HG02678 (cell line): ENCODE results near the gene PSMA5.
"Not testable (repeated sequence)": the region's sequence is repeated elsewhere in the genome, so short reads cannot be mapped to it uniquely, and the experiment has no call there.

Experiments
- ATAC-seq: cut with Tn5 transposase; IDR thresholded peaks from one replicate; pipeline ENCODE4 v1.9.1; 2021; ENCODE audit warnings: mild to moderate bottlenecking, moderate library complexity; ENCODE audit not compliant: unreplicated experiment

Gene PSMA5

DNA sequence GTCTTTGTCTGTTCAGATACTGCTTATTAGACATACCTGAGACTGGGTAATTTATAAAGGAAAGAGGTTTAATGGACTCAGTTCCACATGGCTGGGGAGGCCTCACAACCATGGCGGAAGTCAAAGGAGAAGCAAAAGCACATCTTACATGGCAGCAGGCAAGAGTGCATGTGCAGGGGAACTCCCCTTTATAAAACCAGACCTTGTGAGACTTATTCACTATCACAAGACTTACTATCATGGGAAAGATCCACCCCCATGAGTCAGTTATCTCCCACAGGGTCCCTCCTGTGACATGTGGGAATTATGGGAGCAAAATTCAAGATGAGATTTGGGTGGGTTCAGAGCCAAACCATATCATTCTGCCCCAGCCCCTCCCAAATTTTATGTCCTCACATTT lies 7.1 kb upstream of the PSMA5 start:
- no peak for ATAC-seq

- ATAC-seq, result no peak
These were observed 6.1 kb upstream of the PSMA5 start for GRCh38 chr1:109432336-109432735.

GRCh38 chr1:109427171-109427467 lies 871 bp upstream of the PSMA5 start:
- ATAC-seq, result no peak

GRCh38 chr1:109425391-109426280 lies 612 bp downstream of the PSMA5 start:
- peak; percentile 30 for ATAC-seq

GRCh38 chr1:109423498-109423897 lies 2.8 kb downstream of the PSMA5 start:
- no peak for ATAC-seq

GRCh38 chr1:109412551-109412950 lies 13.7 kb downstream of the PSMA5 start:
- no peak for ATAC-seq

DNA sequence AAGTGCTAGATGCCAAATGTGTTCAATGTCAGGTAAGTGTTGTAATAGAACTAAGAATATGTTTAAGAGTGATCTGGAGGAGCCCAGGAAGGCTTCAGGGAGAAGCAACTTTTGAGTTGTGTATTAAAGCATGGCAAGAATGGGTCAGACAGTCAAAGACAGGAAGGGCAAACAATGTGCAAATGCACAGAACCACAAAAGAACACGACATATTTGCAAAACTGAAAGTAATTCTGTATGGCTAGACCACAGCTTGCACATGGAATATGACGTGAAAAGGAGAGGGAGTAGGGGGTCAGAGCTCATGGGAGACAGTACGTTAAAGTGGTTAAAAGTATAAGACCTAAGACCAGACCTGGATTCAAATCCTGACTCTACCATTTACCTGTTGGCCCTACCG lies 21.4 kb downstream of the PSMA5 start:
- ATAC-seq, result no peak

DNA sequence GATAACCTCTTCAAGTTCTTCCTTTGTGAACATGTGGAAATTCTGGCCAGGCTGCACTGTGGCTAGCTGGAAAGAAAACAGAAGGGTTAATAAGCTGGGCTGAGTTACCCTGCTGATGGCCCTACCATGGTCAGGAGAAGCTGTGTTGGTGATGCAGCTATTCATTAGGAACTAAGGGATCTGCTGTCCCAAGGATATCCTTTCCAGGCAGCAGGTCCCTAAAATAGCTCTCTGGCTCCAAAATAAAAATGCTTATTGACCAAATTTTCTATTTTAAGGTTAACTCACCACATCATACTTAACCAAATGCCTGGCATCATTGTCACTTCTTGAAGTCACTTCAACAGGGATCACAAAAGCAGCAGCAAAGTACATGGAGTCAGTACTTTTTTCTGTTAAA lies 24.2 kb downstream of the PSMA5 start:
- ATAC-seq, result no peak

- ATAC-seq, result no peak
These were observed 26.1 kb downstream of the PSMA5 start for GRCh38 chr1:109400035-109400655.

- no peak for ATAC-seq
These were observed 26.8 kb downstream of the PSMA5 start for GRCh38 chr1:109399326-109399957.

DNA sequence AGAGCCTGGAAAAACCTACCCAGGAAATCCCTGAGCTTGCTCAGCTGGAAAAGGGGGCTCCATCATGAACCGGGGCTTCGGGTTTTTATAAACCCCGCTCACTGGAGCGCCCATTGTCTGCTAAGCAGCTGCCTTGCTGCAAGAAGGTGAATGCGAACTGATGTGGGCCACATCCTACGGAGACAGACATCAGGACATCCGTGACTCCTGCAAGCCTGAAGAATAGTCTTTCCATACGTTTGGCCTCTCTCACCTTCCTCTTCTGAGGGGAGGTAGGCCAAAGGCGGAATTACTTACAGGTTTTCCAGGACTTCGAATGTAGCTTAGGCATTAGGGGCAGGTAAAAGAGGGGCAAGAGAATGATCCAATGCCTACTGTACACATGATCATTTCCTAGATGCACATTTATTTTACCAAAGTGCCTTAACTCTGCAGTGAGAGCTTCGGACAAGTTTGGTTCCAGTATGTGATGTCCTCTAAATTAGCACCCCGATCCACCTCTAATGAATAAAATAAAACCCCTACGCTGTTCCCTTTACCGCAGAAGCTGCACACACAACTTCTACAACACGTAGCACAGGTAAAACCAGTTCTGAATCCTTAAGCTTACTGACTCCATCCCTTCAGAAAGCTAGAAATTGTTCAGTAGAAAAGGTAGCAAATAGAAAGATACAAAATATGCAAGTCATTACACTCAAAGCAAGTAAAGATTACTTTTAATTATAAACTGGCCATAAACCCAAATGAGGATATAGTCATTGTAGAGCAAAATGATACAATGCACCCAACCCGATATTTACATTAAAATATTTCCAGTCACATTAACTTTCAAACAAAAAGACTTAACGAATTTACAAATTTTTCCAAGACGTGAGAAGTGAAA lies 27.7 kb downstream of the PSMA5 start:
- no peak for ATAC-seq

DNA sequence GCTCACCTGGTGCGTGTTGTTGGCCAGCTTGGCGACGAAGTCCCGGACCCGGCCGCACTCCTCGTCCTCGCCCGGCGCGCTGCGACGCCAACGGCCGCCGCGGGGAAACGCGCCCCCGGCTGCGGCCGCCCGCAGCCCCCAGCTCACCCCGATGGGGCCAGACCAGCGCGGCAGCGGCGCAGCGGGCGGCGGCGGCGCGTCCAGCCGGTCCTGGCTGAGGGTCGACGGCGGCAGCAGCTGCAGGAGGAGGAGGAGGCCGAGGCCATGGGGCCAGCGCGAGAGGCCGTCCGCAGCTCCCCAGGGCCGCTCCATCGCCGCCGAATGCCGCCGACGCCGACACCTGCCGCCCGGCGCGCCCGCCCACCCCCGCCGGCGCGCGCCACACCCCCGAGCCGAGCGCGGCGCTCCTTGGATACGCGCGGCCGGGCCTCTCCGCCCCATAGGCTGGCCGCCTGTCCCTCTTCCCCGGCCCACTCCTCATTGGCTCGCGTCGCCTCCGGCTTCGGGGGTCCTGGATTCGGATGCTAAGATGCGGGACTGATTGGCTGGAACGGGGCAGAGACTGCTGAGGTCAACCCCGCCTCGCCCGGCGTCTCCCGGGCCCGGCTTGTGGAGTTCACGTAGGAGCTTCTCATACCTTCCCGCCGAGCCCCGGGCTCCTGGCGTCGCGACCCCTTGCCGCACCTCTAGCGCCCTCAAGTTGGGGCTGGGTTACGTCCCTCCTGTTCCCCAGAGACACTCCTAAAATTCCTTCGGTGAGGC lies 28.5 kb downstream of the PSMA5 start, which contains the start of gene SORT1:
Gene SORT1, minus strand, starts transcription at position 338 of the 762 bp plus-strand sequence. Its CDS starts 26 bp downstream, at position 312.
- ATAC-seq, result peak; percentile 92

DNA sequence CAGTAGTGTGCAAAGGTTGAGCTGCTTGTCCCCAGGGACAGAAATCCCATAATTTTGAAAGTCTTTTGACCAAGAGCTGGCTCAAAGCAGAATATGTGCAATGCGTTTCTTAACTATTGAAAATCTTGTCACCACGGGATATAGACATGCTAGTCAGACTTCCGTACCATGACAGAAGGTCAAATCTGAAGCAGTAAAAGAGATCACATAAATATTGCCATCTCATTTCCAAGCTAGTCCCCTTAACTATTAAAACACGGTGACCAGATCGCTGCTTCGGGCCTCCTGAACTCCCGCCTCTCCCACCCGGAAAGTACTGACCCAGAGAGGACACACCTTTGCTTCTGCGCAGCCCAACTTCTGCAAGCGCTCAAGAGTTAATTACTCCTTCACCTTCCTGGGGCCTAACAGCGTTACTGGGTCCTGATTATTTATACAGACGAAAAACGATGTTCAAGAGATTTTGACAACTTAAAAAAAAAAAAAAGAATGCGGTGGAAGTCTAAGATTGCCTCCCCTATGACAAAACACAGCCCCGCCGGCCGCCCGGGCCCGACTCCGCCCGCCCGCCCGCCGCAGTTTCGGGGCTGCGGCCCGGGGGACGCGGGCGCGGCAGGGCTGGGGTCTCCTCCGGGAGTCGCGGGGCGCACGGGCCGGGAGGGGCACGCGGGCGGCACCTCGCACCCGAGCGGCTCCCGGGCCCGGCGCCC lies 29.2 kb downstream of the PSMA5 start:
- ATAC-seq, result peak; percentile 4

- no peak for ATAC-seq
These were observed 29.8 kb downstream of the PSMA5 start for GRCh38 chr1:109396513-109396839.

DNA sequence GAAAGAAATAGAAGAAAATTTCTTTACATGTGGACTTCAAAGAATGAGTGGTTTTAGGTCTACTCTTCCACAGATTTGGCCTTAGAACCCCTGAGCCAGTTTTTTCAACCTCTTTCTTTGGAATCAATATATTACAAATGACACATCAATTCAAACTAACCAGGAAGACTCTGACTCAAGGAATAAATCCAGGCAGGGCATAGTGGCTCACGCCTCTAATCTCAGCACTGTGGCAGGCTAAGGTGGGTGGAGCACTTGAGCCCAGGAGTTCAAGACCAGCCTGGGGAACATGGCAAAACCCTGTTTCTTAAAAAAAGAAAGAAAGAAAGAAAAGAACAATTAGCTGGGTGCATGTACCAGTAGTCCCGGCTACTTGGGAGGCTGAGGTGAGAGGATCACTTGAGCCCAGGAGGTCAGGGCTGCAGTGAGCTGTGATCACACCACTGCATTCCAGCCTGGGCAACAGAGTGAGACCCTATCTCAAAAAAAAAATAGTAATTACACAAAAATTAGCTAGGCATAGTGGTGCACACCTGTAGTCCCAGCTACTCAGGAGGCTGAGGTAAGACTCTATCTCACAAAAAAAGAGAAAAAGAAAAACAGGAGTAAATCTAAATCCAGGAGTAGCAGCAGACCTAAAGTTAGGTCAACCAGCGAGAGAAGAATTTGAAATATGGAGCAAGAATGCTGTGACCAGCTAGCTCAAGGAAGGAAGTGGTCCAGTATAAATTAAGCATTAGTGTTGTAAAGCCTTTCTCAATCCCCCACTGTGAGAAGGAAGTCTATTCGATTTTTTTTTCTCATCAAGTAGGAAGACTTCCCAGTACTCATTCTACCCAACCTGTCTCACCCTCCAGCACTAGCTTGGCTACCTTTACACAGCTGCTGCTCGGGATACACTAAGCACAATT lies 30.4 kb downstream of the PSMA5 start:
- no peak for ATAC-seq

DNA sequence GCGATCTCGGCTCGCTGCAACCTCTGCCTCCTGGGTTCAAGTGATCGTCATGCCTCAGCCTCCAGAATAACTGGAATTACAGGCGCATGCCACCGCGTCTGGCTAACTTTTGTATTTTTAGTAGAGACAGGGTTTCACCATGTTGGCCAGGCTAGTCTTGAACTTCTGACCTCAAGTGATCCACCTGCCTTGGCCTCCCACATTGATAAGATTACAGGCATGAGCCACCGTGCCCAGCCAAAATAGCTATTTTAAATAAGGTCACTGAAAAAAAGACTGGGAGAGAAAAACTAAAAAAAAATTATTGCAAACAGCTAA lies 31.0 kb downstream of the PSMA5 start:
- not testable (repeated sequence) for ATAC-seq

DNA sequence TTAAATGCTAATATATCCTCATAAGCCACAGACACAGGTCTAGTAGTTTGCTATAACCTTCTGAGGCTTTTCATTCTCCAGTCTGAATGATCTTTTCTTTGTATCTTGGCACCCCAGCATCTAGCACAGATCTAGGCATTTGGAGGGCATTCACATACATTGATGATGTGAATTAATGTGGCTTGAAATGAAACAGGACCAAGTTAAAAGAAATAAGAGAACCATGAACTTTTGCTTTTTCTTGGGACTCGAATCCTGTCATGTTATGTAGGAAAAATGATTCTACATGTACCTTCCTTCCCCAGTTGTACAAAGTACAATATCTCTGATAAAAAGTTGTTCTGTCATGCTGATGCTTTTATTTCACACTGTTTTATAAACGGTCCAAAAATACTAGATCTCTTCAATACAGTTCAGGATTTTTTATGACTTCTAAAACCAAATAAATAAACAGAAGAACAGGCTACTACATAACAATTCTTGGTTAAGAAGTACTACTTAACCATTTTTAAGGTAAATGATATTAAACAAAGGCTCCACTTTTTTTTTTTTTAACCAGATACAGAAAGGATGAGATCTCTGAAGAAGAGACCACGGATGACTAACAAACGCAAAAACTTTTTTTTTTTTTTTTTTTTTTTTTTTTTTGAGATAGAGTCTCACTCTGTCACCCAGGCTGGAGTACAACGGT lies 31.5 kb downstream of the PSMA5 start:
- no peak for ATAC-seq

DNA sequence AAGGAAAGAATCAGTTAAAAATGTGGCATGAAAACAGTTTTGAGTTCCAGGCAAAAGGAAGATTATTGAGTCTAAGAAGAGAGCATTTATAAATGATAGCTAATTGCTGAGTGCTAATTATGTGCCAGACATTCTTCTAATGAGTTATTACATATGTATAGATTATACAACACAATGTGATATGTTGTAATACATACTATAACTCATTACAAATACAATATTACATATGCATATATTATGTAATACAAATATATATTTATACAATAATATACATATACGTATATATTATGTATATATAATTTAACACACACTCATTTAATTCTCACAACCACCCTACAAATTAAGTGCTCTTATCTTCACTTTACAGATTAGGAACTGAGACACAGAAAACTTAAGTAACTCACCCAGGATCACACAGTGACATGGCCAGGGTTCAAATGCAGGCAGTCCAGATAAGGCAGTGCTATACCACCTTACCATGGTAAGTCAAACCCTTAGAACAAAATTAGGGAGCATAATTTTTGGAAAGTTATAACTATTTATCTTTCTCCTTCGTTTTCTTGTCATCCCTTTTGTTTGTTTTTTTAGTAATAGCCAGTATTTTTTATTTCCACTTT lies 32.5 kb downstream of the PSMA5 start:
- no peak for ATAC-seq
